Thoracic aorta (tissue), 2 donors: Measurements from ENCODE around the gene C12orf76. TPM values are rescaled to one million over a fixed set of nuclear protein-coding genes. Genes with fewer than 3 reads are reported as not detected.
A peak's percentile ranks its signal among the peaks of the same experiment; 100 is the strongest.

Source experiments
- ATAC-seq: fragments of 150-250 bp; one replicate; pipeline ENCODE4 v1.8.0; 2017; ENCODE audit warnings: low read depth; ENCODE audit not compliant: insufficient number of reproducible peaks, low FRiP score
- DNase-seq: peaks from one replicate; pipeline ENCODE4 v3.0.0-alpha.2; 2020; ENCODE audit warnings: low spot score
- H3K27ac ChIP-seq, 2 donors: fragments of 200-600 bp; sonication (generic); 1 replicate in 1 of 2; 2 replicates in 1 of 2; pipeline ENCODE4 v1.5.1; 2016; ENCODE audit warnings: mild to moderate bottlenecking in 2 of 2, moderate library complexity in 2 of 2
- H3K27me3 ChIP-seq: fragments of 200-600 bp; sonication (generic); replicated peaks from 2 replicates; pipeline ENCODE4 v1.6.0; 2016; ENCODE audit warnings: mild to moderate bottlenecking; ENCODE audit not compliant: insufficient read depth
- H3K36me3 ChIP-seq: fragments of 200-600 bp; sonication (generic); one replicate; pipeline ENCODE4 v1.5.1; 2016
- H3K4me1 ChIP-seq, 2 donors: fragments of 200-600 bp; sonication (generic); 1 replicate in 1 of 2; 2 replicates in 1 of 2; pipeline versions ENCODE4 v1.5.1 to v1.6.0; 2016; ENCODE audit warnings: low read depth in 2 of 2, mild to moderate bottlenecking in 1 of 2; ENCODE audit not compliant: control insufficient read depth in 1 of 2
- H3K4me3 ChIP-seq: fragments of 200-600 bp; sonication (generic); 2 replicates; pipeline ENCODE4 v1.5.1; 2016; ENCODE audit warnings: mild to moderate bottlenecking
- H3K9me3 ChIP-seq: fragments of 200-600 bp; sonication (generic); 2 replicates; pipeline ENCODE4 v1.5.1; 2016
- total RNA-seq, 2 donors: library from RNA; depleted of rRNA; stranded (reverse); fragments of >200 nt; gene quantifications; one replicate each; pipeline versions ENCODE4 v1.1.0 to v1.2.3, GENCODE V29; 2016
- TF ChIP-seq, protein P1 (sequence below): fragments of 200-600 bp; sonication (generic); IDR thresholded peaks from one replicate; pipeline ENCODE4 v1.5.1; 2019; ENCODE audit warnings: antibody characterized with exemption

Gene C12orf76
- total RNA-seq, 2 donors from 2014 or later = 6.4 to 18.1 TPM

DNA sequence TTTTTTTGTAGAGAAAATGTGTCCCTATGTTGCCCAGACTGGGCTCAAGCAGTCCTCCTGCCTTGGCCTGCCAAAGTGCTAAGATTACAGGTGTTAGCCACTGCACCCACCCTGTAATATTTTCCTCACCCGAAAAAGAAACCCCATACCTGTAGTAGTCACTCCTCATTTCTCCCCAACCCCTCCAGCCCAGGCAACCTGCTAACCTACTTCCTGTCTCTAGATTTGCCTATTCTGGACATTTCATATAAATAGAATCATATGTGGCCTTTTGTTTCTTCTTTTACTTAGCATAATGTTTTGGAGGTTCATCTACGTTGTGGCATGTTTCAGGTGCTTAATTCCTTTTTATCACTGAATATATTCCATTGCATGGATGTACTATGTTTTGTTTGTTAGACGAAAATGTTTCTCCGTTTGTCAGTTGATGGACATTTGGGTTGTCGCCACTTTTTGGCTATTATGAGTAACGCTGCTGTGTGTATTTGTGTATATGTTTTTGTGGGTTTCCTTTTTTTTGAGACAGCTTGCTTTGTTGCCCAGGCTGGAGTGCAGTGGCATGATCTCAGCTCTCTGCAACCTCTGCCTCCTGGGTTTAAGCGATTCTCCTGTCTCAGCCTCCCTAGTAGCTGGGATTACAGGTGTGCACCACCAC is 42.9 kb downstream of the C12orf76 start:
- ATAC-seq (no peak), DNase-seq (no peak)
- Histone ChIP-seq H3K4me3 (no peak overlapping the region), H3K9me3 (no peaks in the 10 kb centered on the region), H3K27ac (no peak overlapping the region), H3K4me1 (peaks cover 13 to 23% of the 10 kb centered on the region in 2 donors), H3K27me3 (no peaks in the 10 kb centered on the region), H3K36me3 (no peaks in the 10 kb centered on the region)
- TF ChIP-seq, protein P1, sequence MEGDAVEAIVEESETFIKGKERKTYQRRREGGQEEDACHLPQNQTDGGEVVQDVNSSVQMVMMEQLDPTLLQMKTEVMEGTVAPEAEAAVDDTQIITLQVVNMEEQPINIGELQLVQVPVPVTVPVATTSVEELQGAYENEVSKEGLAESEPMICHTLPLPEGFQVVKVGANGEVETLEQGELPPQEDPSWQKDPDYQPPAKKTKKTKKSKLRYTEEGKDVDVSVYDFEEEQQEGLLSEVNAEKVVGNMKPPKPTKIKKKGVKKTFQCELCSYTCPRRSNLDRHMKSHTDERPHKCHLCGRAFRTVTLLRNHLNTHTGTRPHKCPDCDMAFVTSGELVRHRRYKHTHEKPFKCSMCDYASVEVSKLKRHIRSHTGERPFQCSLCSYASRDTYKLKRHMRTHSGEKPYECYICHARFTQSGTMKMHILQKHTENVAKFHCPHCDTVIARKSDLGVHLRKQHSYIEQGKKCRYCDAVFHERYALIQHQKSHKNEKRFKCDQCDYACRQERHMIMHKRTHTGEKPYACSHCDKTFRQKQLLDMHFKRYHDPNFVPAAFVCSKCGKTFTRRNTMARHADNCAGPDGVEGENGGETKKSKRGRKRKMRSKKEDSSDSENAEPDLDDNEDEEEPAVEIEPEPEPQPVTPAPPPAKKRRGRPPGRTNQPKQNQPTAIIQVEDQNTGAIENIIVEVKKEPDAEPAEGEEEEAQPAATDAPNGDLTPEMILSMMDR = no peak

DNA sequence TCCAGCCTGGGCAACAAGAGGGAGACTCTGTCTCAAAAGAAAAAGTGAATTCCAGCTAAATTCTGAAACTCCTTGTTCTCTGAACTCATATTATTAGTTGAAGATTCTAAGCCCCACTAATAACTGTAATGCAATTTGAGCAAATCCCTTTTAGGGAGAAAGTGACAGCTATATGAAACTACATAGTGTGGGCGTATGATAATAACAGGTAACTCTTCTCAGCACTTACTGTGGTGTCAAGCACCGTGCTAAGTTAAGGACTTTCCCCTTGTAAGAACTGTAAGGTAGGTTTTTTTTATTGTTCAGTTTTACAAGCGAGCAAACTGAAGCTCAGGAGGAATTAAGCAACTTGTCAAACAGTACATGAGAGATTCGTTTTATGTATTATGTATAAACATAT is 43.7 kb downstream of the C12orf76 start:
- TF ChIP-seq, protein P1 = no peak
- peaks cover 15 to 28% of the 10 kb centered on the region in 2 donors for H3K4me1 ChIP-seq
- no peak overlapping the region for H3K27ac ChIP-seq
- no peaks in the 10 kb centered on the region for H3K36me3 ChIP-seq
- no peaks in the 10 kb centered on the region for H3K9me3 ChIP-seq
- DNase-seq = no peak
- ATAC-seq = no peak
- H3K4me3 ChIP-seq = no peak overlapping the region
- no peaks in the 10 kb centered on the region for H3K27me3 ChIP-seq

- no peaks in the 10 kb centered on the region for H3K27me3 ChIP-seq
- H3K27ac ChIP-seq = peak overlapping the region in 1 of 2 donors; percentile 3
- no peaks in the 10 kb centered on the region for H3K9me3 ChIP-seq
- no peak overlapping the region for H3K4me3 ChIP-seq
- H3K4me1 ChIP-seq = peaks cover 15 to 35% of the 10 kb centered on the region in 2 donors
- TF ChIP-seq, protein P1 = no peak
- ATAC-seq = no peak
- no peaks in the 10 kb centered on the region for H3K36me3 ChIP-seq
- DNase-seq = no peak
Measured at GRCh38 chr12:110002676-110003515, 45.4 kb downstream of the C12orf76 start.

DNA sequence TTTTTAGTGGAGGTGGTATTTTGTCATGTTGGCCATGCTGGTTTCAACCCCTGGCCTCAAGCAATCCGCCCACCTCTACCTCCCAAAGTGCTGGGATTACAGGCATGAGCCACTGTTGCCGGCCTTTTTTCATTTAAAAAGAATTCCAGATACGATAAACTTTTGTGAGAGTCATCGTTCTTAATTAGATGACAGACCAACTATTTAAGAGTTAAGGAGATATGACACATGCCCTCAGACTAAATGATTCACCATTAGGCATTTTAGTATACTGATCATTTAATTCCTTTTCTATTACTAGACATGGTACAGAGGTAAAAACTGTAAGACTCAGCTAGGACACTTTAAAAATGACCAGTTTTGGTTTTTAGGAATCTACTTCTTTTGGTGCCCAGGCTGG is 46.7 kb downstream of the C12orf76 start:
- no peaks in the 10 kb centered on the region for H3K9me3 ChIP-seq
- H3K27ac ChIP-seq = no peak overlapping the region
- H3K4me3 ChIP-seq = no peak overlapping the region
- no peak for DNase-seq
- ATAC-seq = no peak
- no peaks in the 10 kb centered on the region for H3K36me3 ChIP-seq
- no peaks in the 10 kb centered on the region for H3K27me3 ChIP-seq
- TF ChIP-seq, protein P1 = no peak
- H3K4me1 ChIP-seq = peaks cover 15 to 38% of the 10 kb centered on the region in 2 donors

GRCh38 chr12:109999983-110000505 is 48.3 kb downstream of the C12orf76 start:
- Histone ChIP-seq H3K4me1 (peaks cover 16 to 47% of the 10 kb centered on the region in 2 donors), H3K4me3 (peak overlapping the region; percentile 85), H3K9me3 (no peaks in the 10 kb centered on the region), H3K36me3 (no peaks in the 10 kb centered on the region), H3K27me3 (no peaks in the 10 kb centered on the region), H3K27ac (peak overlapping the region; percentile 67 to 83)
- DNase-seq (no peak), ATAC-seq (no peak)
- TF ChIP-seq, protein P1 = no peak
